Smooth muscle cell of the pulmonary artery (primary cell): ENCODE data around the gene DDN. TPM values are rescaled to one million over a fixed set of nuclear protein-coding genes. Genes with fewer than 3 reads are reported as not detected.

Experiments
- total RNA-seq: library from RNA; depleted of rRNA; stranded (reverse); fragments of >200 nt; gene quantifications from 2 replicates; pipeline ENCODE4 v1.2.3, GENCODE V29; 2014

Gene DDN
- 0.20 and 0.30 TPM in 2 replicates for total RNA-seq

GRCh38 chr12:48999371-49000131, at the start of gene DDN:
DDN (minus strand) TSS chr12:48999375; CDS start chr12:48999287, 88 bp downstream.

GRCh38 chr12:49018261-49019119, 19.3 kb upstream of the DDN start, which contains the start of gene PRKAG1:
PRKAG1 (minus strand) TSS chr12:49018776; CDS start chr12:49018740, 36 bp downstream.

GRCh38 chr12:48978291-48978740, 20.9 kb downstream of the DDN start, which contains the start of gene WNT1:
WNT1 (plus strand) TSS chr12:48978322; CDS start chr12:48978651, 329 bp downstream.

GRCh38 chr12:48957141-48958048, 41.8 kb downstream of the DDN start, which contains the start of gene ARF3:
ARF3 (minus strand) TSS chr12:48957487; CDS start chr12:48941095, 16,392 bp downstream.

Other genes with a start within 250 kb of the DDN start
- gene ADCY6, start 210.3 kb downstream of the DDN start, total RNA-seq: 107 and 144 TPM in 2 replicates
- 19.5 and 25.0 TPM in 2 replicates for gene CACNB3, start 180.9 kb downstream of the DDN start, total RNA-seq
- gene DDX23, start 147.2 kb downstream of the DDN start, total RNA-seq: 68.0 and 85.8 TPM in 2 replicates
- 0.26 and 0.30 TPM in 2 replicates for gene RND1, start 133.5 kb downstream of the DDN start, total RNA-seq
- 36.6 and 45.0 TPM in 2 replicates for gene FKBP11, start 73.9 kb downstream of the DDN start, total RNA-seq
- 37.1 and 42.7 TPM in 2 replicates for gene ARF3, start 41.9 kb downstream of the DDN start, total RNA-seq
- gene WNT10B, start 27.6 kb downstream of the DDN start, total RNA-seq: 0.17 TPM in 1 of 2 replicates, not detected in the other
- not detected in 2 replicates for gene WNT1, start 21.1 kb downstream of the DDN start, total RNA-seq
- gene PRKAG1, start 19.4 kb upstream of the DDN start, total RNA-seq: 56.9 and 65.5 TPM in 2 replicates
- gene KMT2D, start 61.4 kb upstream of the DDN start, total RNA-seq: 63.9 and 73.0 TPM in 2 replicates
- gene RHEBL1, start 70.6 kb upstream of the DDN start, total RNA-seq: 0.23 and 0.59 TPM in 2 replicates
- 0.07 and 0.13 TPM in 2 replicates for gene DHH, start 95.4 kb upstream of the DDN start, total RNA-seq
- 42.7 and 47.0 TPM in 2 replicates for gene LMBR1L, start 111.5 kb upstream of the DDN start, total RNA-seq
- gene TUBA1B, start 132.0 kb upstream of the DDN start, total RNA-seq: 945 and 1,479 TPM in 2 replicates
- 495 and 558 TPM in 2 replicates for gene TUBA1A, start 189.7 kb upstream of the DDN start, total RNA-seq